ENCODE data around the gene KRTAP5-5. TPM values are rescaled to one million over a fixed set of nuclear protein-coding genes. Genes with fewer than 3 reads are reported as not detected.

The KRTAP5-5 gene
- total and polyA plus RNA-seq, 10 of the 15 experiments (the other 5 are each of a cell fraction or from before 2014, with no cell fraction given) = not detected

DNA sequence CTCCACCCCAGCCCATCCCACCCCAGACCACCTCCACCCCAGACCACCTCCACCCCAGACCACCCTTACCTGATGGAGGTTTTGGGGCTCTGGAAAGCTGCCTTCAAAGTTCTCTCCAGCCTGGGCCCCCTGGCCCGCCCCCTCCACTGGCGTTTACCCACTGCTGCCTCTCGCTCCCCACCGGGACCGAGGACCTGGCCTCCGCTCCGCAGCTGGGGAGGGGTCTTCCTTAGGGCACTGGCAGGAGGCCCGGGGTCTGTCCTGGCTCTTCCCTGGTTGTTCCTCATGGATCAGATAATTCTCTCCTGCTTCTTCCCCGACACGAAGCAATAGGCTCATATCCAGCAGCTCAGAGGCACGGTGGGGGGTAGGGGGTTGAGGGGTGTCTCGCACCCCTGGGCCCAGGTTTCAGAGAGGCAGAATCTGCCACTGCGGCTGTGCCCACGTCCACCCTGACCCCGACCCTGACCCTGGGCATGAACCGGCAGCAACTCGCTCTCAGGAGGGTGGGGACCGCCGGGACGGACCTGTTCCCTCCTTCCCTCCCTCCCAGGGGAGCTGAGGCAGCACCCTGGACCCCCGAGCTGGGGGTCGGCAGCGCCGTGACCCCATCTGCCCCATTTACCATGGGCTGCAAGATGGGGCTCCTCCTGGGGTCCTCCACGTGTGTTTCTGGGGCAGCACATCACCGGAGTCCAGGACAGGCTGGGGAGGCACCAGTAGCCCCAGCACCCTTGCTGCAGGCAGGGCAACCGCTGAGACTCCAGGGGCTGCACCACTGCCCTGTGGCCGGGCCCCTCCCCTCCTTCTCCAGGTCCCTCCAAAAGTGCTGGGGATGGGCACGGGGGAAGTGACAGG, 12.9 kb downstream of the KRTAP5-5 start (continued):
- TF ChIP-seq NR2F1 (conservative IDR thresholded peaks at IDR 0.05) = no peak
- no peak for TF ChIP-seq SREBF1 (IDR thresholded peaks at IDR 0.05; ENCODE audit: low read length)

DNA sequence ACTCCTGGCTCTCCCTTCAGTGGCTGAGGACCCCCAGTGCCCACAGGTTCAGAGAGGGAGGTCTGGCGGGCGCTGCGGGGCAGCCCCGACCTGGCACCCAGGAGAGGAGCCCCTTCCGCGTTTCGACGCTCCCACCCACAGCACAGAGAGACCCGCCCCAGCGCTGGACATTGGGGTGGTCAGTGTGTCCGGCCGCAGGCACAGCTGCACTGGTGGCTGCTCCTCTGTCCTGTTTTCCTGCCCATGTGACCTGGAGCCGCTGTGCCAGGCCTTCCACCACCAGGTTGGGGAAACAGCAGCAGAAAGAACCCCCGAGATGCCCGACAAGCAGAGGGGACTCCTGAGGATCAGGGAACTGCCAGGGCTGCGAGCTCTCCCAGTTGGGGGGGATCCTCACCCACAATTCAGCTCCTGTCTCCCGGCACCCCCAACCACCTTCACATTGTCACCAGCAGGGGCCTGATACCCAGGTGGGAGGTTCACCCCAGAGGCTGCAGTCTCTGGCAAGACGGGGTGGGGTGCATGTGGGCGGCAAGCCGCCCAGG, 13.6 kb downstream of the KRTAP5-5 start:
- H3K27ac ChIP-seq (ENCODE audit: control insufficient read depth, insufficient read depth) = no peak overlapping the region
- no peak for ATAC-seq
- H2AFZ ChIP-seq (ENCODE audit: control insufficient read depth, low read depth, low read length) = no peak overlapping the region
- H3K9ac ChIP-seq (ENCODE audit: control insufficient read depth, insufficient read depth, low read length) = no peak overlapping the region
- no peak for TF ChIP-seq NBN (IDR thresholded peaks at IDR 0.05)
- no peak for TF ChIP-seq TCF3 (IDR thresholded peaks at IDR 0.05; ENCODE audit: borderline replicate concordance, insufficient read depth, low read depth, low read length)
- TF ChIP-seq POLR2A (IDR thresholded peaks at IDR 0.05; ENCODE audit: low read depth, low read length) = no peak
- no peak for TF ChIP-seq SREBF1 (IDR thresholded peaks at IDR 0.05; ENCODE audit: low read length)
- no peak for TF ChIP-seq NR2C1 (IDR thresholded peaks at IDR 0.05)
- no peak for TF ChIP-seq ETV6 (conservative IDR thresholded peaks at IDR 0.05 in 1 of 2, IDR thresholded peaks at IDR 0.05 in 1 of 2; ENCODE audit: borderline replicate concordance in 1 of 2, low read depth in 1 of 2)
- TF ChIP-seq NFYA (IDR thresholded peaks at IDR 0.05; ENCODE audit: borderline replicate concordance, low read depth, low read length) = no peak
- TF ChIP-seq HDAC6 (IDR thresholded peaks at IDR 0.05; ENCODE audit: unreplicated experiment) = no peak
- no peak for TF ChIP-seq ZNF207 (IDR thresholded peaks at IDR 0.05; ENCODE audit: borderline replicate concordance)
- no peak for TF ChIP-seq EED (IDR thresholded peaks at IDR 0.05; ENCODE audit: low read depth)
- no peak for TF ChIP-seq LARP7 (IDR thresholded peaks at IDR 0.05)
- TF ChIP-seq ZNF622 (IDR thresholded peaks at IDR 0.05) = no peak
- TF ChIP-seq PML (IDR thresholded peaks at IDR 0.05; ENCODE audit: low read length) = no peak
- TF ChIP-seq SMARCA5 (IDR thresholded peaks at IDR 0.05) = no peak
- no peak for TF ChIP-seq JUNB (IDR thresholded peaks at IDR 0.05)
- TF ChIP-seq CHD2 (IDR thresholded peaks at IDR 0.05; ENCODE audit: borderline replicate concordance, low read depth, low read length) = no peak
- no peak for TF ChIP-seq STAT1 (conservative IDR thresholded peaks at IDR 0.05)
- no peak for TF ChIP-seq CHD1 (IDR thresholded peaks at IDR 0.05; ENCODE audit: low read depth, low read length)
- TF ChIP-seq MTA2 (IDR thresholded peaks at IDR 0.05; ENCODE audit: low read depth) = no peak
- TF ChIP-seq, protein P1, sequence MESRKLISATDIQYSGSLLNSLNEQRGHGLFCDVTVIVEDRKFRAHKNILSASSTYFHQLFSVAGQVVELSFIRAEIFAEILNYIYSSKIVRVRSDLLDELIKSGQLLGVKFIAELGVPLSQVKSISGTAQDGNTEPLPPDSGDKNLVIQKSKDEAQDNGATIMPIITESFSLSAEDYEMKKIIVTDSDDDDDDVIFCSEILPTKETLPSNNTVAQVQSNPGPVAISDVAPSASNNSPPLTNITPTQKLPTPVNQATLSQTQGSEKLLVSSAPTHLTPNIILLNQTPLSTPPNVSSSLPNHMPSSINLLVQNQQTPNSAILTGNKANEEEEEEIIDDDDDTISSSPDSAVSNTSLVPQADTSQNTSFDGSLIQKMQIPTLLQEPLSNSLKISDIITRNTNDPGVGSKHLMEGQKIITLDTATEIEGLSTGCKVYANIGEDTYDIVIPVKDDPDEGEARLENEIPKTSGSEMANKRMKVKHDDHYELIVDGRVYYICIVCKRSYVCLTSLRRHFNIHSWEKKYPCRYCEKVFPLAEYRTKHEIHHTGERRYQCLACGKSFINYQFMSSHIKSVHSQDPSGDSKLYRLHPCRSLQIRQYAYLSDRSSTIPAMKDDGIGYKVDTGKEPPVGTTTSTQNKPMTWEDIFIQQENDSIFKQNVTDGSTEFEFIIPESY (IDR thresholded peaks at IDR 0.05) = no peak
- no peaks in the 10 kb centered on the region for H3K4me1 ChIP-seq (ENCODE audit: control insufficient read depth, insufficient read depth, low read length)
- intact Hi-C loops (cut with micrococcal nuclease; ENCODE audit: unreplicated experiment) = no loop called here
- FAIRE-seq = no peak
- no peak overlapping the region for H3K4me2 ChIP-seq (ENCODE audit: control insufficient read depth, insufficient read depth)
- H3K36me3 ChIP-seq (ENCODE audit: control insufficient read depth in 2 of 2, insufficient read depth in 2 of 2, low read length in 1 of 2) = no peaks in the 10 kb centered on the region
- WGBS (ENCODE audit: insufficient coverage, insufficient replicate concordance, low lambda C conversion rate, missing lambda C conversion rate) = 58% methylated on average over 20 of the region's 20 CpGs
- ChIA-PET POLR2A (no interaction called here), CTCF (interaction anchor here (0.7 to 1.4 kb wide), 2 partner anchors 10 to 659 kb away, joined by 4 to 5 read pairs; partner anchors contain the start of genes C11orf21 and TSPAN32), SMC1A (ENCODE audit: uncharacterized antibody, unreplicated experiment) (interaction anchor here (0.6 kb wide), 1 partner anchor 165 kb away, joined by 3 read pairs; no protein-coding TSS in a partner anchor), RAD21 (ENCODE audit: unreplicated experiment) (no interaction called here)
- no TSS peak for BruUV-seq (replicated peaks)
- no peak overlapping the region for H3K4me3 ChIP-seq
- H4K20me1 ChIP-seq (ENCODE audit: control insufficient read depth, insufficient read depth) = no peaks in the 10 kb centered on the region
- no peaks in the 10 kb centered on the region for H3K79me2 ChIP-seq (ENCODE audit: control insufficient read depth, insufficient read depth, low read length)
- no peaks in the 10 kb centered on the region; a peak in 2 of 4 replicates for H3K27me3 ChIP-seq (replicated peaks in 1 of 2; ENCODE audit: control insufficient read depth in 2 of 2, insufficient read depth in 2 of 2, low read length in 1 of 2)
- DNase-seq (ENCODE audit: low read depth, low spot score) = no peak
- H3K9me3 ChIP-seq (replicated peaks; ENCODE audit: control insufficient read depth, insufficient read depth, low read length) = no peaks in the 10 kb centered on the region
- in situ Hi-C loops (cut with MboI) = no loop called here
